Stimulated activated CD4-positive, alpha-beta T cell treated with anti-CD3 and anti-CD28 coated beads, Interleukin-15, amount 100 ng/mL, for 1 hour (primary cell): Measurements from ENCODE around the gene AHR.
"Not testable (repeated sequence)": the region's sequence is repeated elsewhere in the genome, so short reads cannot be mapped to it uniquely, and the experiment has no call there.

Experiments used
- DNase-seq, 2 donors: peaks; one replicate each; pipeline ENCODE4 v3.0.0-alpha.2; 2020; ENCODE audit warnings: low read depth in 1 of 2, low spot score in 1 of 2

Gene AHR

GRCh38 chr7:17371671-17372524, 73.4 kb downstream of the AHR start:
- no peak for DNase-seq

- no peak for DNase-seq
Measured at GRCh38 chr7:17374157-17374556, 75.7 kb downstream of the AHR start.

- no peak for DNase-seq
Measured at GRCh38 chr7:17374654-17375053, 76.2 kb downstream of the AHR start.

- DNase-seq: no peak
Measured at GRCh38 chr7:17376595-17376994, 78.1 kb downstream of the AHR start.

GRCh38 chr7:17380736-17381662, 82.5 kb downstream of the AHR start:
- no peak for DNase-seq

GRCh38 chr7:17382408-17383354, 84.2 kb downstream of the AHR start:
- not testable (repeated sequence) for DNase-seq

- DNase-seq: no peak
Measured at GRCh38 chr7:17384400-17384799, 85.9 kb downstream of the AHR start.

- no peak for DNase-seq
Measured at GRCh38 chr7:17385612-17386011, 87.2 kb downstream of the AHR start.

GRCh38 chr7:17390392-17390791, 91.9 kb downstream of the AHR start:
- DNase-seq: no peak

- no peak for DNase-seq
Measured at GRCh38 chr7:17391366-17391765, 92.9 kb downstream of the AHR start.

GRCh38 chr7:17392846-17393245, 94.4 kb downstream of the AHR start:
- no peak for DNase-seq

- not testable (repeated sequence) for DNase-seq
Measured at GRCh38 chr7:17394563-17394962, 96.1 kb downstream of the AHR start.
